Measurements from ENCODE around the gene LRIT1.

The LRIT1 gene

GRCh38 chr10:84204610-84205009 is 36.7 kb downstream of the LRIT1 start:
- Histone ChIP-seq H3K27ac (ENCODE audit: low read length) (no peak overlapping the region), H4K20me1 (ENCODE audit: insufficient read depth, low read length) (no peaks in the 10 kb centered on the region), H3K36me3 (replicated peaks; ENCODE audit: low read depth, low read length) (no peaks in the 10 kb centered on the region), H3K9ac (ENCODE audit: low read length) (no peak overlapping the region), H3K79me2 (ENCODE audit: low read length) (no peaks in the 10 kb centered on the region), H3K4me1 (ENCODE audit: low read length) (peaks cover 14% of the 10 kb centered on the region), H3K9me3 (ENCODE audit: insufficient read depth, low read length) (no peaks in the 10 kb centered on the region), H3K4me2 (ENCODE audit: low read length) (no peak overlapping the region), H3K4me3 (ENCODE audit: low read length) (no peak overlapping the region), H3K27me3 (ENCODE audit: low read depth, low read length) (peaks cover 15% of the 10 kb centered on the region; the same call in 1 of the 2 replicates), H2AFZ (ENCODE audit: low read depth, low read length) (no peak overlapping the region)
- TF ChIP-seq EZH2phosphoT487 (IDR thresholded peaks at IDR 0.05; ENCODE audit: low read depth) (no peak), CTCF (IDR thresholded peaks at IDR 0.05; ENCODE audit: low read depth, low read length) (no peak)

- H3K27ac ChIP-seq (ENCODE audit: low read length) = no peak overlapping the region
- H4K20me1 ChIP-seq (ENCODE audit: insufficient read depth, low read length) = no peaks in the 10 kb centered on the region
- H3K9me3 ChIP-seq (ENCODE audit: insufficient read depth, low read length) = no peaks in the 10 kb centered on the region
- H3K36me3 ChIP-seq (replicated peaks; ENCODE audit: low read depth, low read length) = no peaks in the 10 kb centered on the region
- no peak overlapping the region for H3K4me3 ChIP-seq (ENCODE audit: low read length)
- TF ChIP-seq CTCF (IDR thresholded peaks at IDR 0.05; ENCODE audit: low read depth, low read length) (peak; percentile 46), EZH2phosphoT487 (IDR thresholded peaks at IDR 0.05; ENCODE audit: low read depth) (no peak)
- no peaks in the 10 kb centered on the region for H3K79me2 ChIP-seq (ENCODE audit: low read length)
- peaks cover 14% of the 10 kb centered on the region for H3K4me1 ChIP-seq (ENCODE audit: low read length)
- H3K27me3 ChIP-seq (ENCODE audit: low read depth, low read length) = peaks cover 15% of the 10 kb centered on the region; the same call in 1 of the 2 replicates
- H2AFZ ChIP-seq (ENCODE audit: low read depth, low read length) = no peak overlapping the region
- no peak overlapping the region for H3K9ac ChIP-seq (ENCODE audit: low read length)
- no peak overlapping the region for H3K4me2 ChIP-seq (ENCODE audit: low read length)
Observed at GRCh38 chr10:84204122-84204521, 37.2 kb downstream of the LRIT1 start.

GRCh38 chr10:84202349-84202748 is 39.0 kb downstream of the LRIT1 start:
- Histone ChIP-seq H3K9me3 (ENCODE audit: insufficient read depth, low read length) (no peaks in the 10 kb centered on the region), H3K27me3 (ENCODE audit: low read depth, low read length) (peaks cover 7% of the 10 kb centered on the region; the same call in 1 of the 2 replicates), H3K4me1 (ENCODE audit: low read length) (peaks cover 14% of the 10 kb centered on the region), H3K36me3 (replicated peaks; ENCODE audit: low read depth, low read length) (no peaks in the 10 kb centered on the region), H3K9ac (ENCODE audit: low read length) (no peak overlapping the region), H3K27ac (ENCODE audit: low read length) (no peak overlapping the region), H4K20me1 (ENCODE audit: insufficient read depth, low read length) (no peaks in the 10 kb centered on the region), H2AFZ (ENCODE audit: low read depth, low read length) (no peak overlapping the region), H3K4me2 (ENCODE audit: low read length) (no peak overlapping the region), H3K4me3 (ENCODE audit: low read length) (no peak overlapping the region), H3K79me2 (ENCODE audit: low read length) (no peaks in the 10 kb centered on the region)
- TF ChIP-seq EZH2phosphoT487 (IDR thresholded peaks at IDR 0.05; ENCODE audit: low read depth) (no peak), CTCF (IDR thresholded peaks at IDR 0.05; ENCODE audit: low read depth, low read length) (no peak)

DNA sequence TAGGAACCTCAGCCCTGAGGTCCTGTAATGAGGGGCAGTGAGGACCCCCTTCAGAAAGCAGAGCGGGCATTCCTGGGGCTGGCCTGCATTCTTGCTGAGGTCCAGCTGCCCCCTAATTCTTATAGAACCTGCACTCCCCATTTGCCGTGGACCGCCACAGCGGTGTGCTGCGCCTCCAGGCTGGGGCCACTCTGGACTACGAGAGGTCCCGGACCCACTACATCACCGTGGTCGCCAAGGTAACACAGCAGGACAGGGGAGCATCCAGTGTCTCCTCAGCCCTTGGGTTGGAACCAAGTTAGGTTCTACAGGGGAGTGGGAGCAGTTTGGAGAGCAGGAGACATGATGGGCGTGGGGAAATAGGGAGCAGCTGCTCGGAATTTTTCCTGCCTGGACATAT is 39.7 kb downstream of the LRIT1 start:
- H3K36me3 ChIP-seq (replicated peaks; ENCODE audit: low read depth, low read length) = no peaks in the 10 kb centered on the region
- no peaks in the 10 kb centered on the region for H3K79me2 ChIP-seq (ENCODE audit: low read length)
- TF ChIP-seq CTCF (IDR thresholded peaks at IDR 0.05; ENCODE audit: low read depth, low read length) = no peak
- TF ChIP-seq EZH2phosphoT487 (IDR thresholded peaks at IDR 0.05; ENCODE audit: low read depth) = no peak
- peak overlapping the region; percentile 48; the same call in 1 of the 2 replicates for H3K9ac ChIP-seq (ENCODE audit: low read length)
- no peak overlapping the region for H3K27ac ChIP-seq (ENCODE audit: low read length)
- H3K4me2 ChIP-seq (ENCODE audit: low read length) = peak overlapping the region; percentile 66
- H2AFZ ChIP-seq (ENCODE audit: low read depth, low read length) = peak overlapping the region; percentile 98; the same call in 1 of the 2 replicates
- H3K4me3 ChIP-seq (ENCODE audit: low read length) = no peak overlapping the region
- H3K4me1 ChIP-seq (ENCODE audit: low read length) = peaks cover 14% of the 10 kb centered on the region
- H3K27me3 ChIP-seq (ENCODE audit: low read depth, low read length) = 0 out of 2 replicates have a peak, but pooled peaks cover under 1% of the 10 kb centered on the region
- no peaks in the 10 kb centered on the region for H3K9me3 ChIP-seq (ENCODE audit: insufficient read depth, low read length)
- H4K20me1 ChIP-seq (ENCODE audit: insufficient read depth, low read length) = no peaks in the 10 kb centered on the region

Data from OCI-LY3 (cell line).